HG03108 (cell line): ENCODE results near the gene ZNF789.
"Not testable (repeated sequence)": the region's sequence is repeated elsewhere in the genome, so short reads cannot be mapped to it uniquely, and the experiment has no call there.

ENCODE experiments used
- ATAC-seq: cut with Tn5 transposase; IDR thresholded peaks from one replicate; pipeline ENCODE4 v1.9.1; 2021; ENCODE audit warnings: moderate library complexity; ENCODE audit not compliant: unreplicated experiment

The ZNF789 gene

DNA sequence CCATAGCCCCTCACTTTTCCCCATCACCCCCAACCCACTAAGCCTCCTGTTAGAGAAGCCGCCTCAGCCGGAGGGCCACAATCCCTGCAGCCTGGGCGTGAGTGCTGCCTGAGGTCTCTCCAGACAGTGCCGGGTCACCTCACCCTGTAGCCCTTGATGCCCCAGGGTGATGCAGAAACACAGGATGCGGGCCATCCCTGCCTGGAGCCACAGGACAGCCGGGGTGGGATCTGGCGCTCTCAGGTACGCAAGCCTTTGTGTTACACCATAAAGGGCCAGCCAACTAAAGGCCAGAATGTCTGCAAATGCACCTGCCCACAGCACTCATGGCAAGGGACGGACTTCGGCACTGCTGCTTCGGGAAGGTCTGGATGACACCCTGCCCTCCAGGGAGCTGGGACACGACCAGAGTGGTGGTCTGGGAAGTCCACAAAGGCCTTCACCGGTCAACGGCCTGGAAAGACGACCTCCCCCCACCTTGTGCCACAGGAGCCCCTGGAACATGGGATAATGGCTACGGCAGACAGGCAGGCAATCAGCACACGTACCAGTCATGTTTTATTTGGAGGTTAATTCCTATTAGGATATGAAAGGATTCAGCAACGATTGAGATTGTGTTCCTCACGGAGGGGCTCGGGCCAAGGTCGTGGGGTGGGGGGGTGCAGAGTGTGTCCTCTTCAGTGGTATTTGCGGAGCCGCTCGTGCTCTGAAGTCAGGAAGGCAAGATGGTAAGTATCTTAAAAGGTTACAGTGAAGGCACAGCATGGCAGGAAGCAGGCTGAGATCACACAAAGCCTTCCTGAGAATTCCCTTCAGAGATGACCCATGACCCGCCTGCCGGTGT is 14.8 kb upstream of the ZNF789 start:
- ATAC-seq = no peak

DNA sequence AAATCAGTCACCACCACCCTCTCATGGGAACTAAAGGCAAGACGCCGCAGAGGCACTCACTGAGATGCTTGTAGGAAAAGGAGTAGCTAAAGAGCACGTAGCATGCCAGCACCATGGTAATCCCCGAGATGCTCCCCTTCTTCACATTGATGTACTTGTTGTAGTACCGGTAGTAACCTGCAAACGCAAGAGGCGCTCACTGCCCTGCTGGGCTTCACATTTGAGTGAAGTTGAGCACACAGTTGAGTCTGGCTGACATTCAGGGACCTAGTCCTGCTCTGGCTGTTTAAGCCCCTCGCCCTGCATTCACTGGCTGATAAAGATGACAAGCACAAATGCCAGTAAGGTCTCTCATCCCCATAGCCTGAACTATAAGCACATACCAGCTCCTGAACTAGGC is 13.6 kb upstream of the ZNF789 start:
- no peak for ATAC-seq

DNA sequence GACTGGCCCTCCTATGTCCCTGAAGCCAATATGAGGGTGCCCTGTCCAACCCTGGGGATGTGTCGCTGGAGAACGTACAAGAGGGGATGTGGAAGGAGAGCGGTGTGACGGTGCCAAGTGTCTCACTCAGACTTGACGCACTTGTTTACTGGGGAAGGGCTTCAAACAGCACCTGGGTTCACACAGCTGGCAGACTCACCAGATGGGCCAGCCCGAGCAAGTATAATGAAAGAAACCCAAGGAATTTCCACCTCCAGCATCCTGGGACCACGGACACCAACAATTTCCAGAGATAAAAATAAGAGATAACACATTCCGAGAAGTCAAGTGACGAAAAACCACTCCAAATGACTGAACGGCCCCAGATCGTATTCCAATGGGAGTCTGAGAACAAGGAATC is 12.0 kb upstream of the ZNF789 start:
- ATAC-seq = no peak

DNA sequence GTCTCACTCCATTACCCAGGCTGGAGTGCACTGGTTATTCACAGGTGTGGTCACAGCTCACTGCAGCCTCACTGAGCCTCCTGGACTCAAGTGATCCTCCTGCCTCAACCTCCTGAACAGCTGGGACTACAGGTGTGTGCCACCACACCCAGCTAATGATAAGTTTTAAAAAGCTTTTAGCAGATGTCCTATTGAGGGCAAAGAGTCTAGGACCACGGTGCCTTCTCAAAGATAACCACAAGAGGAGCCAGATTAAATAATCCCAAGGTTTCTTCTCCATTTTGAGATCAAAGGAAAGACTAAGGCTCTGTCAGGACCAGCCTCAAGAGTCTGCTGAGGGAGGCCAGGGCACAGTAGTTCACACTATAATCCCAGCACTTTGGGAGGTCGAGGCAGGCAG is 11.5 kb upstream of the ZNF789 start:
- no peak for ATAC-seq

DNA sequence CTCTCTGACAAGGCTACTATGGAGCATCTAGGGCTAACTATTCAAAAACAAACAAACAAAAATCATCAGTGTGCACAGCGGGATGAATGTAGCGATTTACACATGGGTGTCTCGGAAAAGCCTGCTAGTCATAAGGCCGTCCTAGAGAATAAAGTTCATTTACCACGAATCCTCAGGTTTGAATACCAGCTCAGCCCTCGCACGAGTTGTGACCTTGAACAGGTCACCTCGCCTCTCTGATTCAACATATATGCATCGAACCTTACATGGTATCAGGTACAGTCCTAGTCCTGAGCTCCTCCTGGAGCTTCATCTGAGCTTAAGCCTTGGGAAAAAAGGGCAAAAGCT is 7.3 kb upstream of the ZNF789 start:
- ATAC-seq = peak; percentile 9

DNA sequence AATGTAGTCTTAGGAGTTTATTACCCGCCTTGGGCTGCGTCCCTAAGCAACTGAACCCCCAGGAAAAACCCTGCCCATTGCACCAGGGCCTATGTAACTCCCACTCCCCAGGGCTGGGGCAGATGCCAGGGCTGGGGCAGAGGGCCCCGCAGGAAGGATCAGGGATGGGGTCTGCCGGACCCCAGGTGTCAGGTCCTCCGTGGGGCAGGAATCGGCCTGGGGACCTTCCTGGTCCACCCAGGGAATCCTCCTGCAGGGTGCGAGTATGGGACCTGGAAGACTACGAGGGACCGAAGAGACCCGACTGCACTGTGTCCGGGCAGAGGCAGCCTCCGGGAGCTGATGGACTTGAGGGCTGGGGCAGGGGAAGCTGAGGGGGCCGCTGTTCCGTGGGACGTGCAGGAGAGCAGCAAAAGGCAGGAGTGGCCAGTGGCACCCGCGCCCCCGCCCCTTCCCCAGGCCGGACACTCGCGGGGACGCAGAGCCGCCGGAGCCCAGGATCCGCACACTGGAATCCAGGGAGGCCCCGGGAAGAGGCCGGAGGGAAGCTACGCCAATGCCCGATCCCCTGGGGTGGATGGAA is 4.3 kb upstream of the ZNF789 start:
- ATAC-seq = no peak

DNA sequence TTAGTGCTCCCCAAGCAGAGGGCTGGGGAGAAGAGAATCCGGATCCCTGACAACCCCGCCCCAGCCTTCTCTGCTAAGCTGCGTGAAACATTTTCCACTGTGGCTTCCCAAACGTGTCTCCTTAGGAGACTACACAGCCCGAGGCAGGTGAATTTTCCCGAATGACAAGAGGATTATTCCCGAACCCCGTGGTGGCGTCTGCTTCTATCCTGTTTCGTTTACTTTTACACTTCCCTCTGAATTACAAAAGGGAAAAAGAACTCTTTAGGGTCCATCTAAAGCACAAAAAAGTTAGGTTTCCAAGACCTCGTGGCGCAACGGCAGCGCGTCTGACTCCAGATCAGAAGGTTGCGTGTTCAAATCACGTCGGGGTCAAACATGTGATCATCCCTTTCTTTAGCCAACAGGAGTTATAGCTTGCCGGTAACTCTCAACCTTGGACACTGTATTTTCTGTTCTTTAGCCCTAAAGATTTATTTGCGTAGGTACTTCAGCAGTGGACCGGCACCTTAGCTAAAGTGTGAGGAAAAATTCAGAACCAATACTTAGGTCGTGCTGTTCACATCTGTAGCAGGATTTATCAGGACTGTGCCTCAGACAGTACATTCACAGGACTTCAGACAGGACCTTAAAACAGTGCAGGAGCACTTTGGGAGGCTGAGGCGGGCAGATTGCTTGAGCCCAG is 3.2 kb upstream of the ZNF789 start:
- no peak for ATAC-seq

DNA sequence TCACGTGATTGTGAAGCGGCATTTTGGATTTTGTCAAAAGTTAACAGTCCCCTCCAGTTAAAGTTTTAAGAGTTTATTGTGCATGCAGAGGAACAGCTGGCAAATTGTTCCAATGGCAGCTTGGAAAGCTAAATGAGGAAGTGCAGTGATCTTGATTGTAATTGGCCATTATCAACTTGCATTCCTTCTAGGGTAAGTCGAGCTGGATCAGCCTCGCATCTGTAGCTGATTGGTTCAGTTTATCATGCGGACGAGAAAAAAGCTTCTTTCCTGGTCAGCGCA is 566 bp downstream of the ZNF789 start:
- no peak for ATAC-seq

DNA sequence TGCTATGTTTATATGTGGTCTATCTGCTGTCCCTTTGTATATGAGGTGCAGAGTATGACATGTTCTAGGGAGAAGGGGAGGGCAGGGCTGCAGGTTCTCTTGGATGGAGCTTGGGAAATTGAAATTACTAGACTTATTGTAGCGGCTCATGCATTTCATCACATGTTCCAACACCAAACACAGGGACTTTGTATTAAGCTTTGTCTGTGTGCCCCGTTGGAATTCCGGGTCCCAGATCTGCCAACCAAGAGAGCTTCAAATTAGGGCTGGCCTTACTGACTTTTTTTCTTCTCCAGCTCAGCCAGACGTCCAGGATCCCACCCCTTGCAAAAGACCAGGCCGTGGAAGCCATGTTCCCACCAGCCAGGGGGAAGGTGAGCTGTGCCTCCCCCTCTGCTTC is 3.4 kb downstream of the ZNF789 start:
- ATAC-seq = no peak

DNA sequence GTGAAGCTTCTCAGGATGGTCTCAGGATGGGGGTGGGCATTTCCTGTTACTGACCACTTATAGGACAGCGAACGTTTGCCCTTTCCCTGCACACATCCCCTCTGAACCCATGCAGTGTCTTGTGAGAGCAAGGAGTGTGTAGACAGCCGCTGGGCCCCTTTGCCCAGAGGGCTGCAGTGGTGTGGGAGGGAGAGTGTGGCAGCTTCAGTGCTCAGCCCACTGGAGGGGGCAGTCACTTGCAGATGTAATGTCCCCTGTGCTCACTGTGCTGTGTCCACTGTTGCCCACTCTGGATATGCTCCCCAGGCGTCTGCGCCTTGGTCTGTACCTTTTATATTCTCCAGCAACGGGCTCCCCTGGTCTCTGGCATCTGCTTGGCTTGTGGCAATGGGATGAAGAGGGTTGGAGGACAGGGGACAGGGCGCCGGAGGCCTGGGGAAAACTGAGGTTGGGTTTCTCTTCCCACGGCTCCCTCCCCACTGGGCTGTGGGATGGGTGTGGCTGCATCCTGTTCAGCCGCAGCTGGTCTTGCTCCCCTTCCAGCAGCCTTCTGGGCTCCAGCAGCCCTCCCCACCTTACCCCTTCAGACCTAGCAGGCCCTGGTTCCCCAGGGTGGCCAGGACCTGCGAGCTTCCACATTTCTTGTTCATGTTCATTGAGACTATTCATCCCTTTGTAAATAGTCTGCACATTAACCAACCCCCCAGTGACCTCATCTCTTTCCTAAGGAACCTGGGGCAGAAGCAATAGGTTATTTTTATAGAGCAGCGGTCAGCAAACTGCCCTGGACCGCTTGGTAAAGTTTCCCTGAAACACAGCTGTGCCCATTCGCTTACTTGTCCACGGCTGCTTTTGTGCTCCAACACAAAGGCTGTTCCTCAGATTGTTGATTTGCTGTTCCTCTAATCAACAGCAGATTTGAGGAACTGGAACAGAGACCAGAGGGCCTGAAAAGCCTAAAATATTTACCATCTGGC is 6.1 kb downstream of the ZNF789 start:
- no peak for ATAC-seq

DNA sequence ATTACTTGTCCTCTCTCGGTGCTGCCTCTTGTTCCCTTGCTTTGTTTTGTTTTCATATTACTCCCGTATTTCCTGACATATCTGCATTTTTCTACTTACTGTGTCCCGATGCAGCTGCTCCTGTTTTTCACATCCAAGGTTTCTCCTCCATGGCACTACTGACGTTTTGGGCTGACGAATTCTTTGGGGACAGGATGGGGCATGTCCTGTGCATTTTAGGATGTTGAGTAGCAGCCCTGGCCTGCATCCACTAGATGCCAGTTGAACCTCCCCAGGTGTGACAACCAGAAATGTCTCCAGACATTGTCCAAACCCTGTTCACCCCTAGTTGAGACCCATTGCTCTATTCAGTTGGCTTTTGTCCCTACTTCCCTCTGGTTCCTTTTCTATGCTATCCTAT is 12.4 kb downstream of the ZNF789 start:
- ATAC-seq = no peak

DNA sequence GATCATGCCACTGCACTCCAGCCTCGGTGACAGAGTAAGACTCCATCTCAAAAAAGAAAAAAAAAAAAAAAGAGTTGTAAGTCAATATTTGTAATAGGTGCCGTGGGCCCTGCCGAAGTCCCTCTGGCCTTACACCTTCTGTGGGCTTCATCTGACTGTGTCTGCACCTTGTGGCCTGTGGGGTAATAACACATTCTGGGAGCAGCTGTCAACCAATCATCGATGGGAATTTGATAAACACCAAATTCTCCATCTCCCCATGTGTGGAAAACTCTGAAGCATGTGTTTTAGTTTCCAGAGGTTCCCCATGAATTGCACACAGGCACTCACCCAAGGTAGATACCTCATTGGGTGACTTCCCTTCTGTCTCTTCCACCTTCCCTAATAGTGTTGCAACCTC is 16.5 kb downstream of the ZNF789 start:
- ATAC-seq = no peak

DNA sequence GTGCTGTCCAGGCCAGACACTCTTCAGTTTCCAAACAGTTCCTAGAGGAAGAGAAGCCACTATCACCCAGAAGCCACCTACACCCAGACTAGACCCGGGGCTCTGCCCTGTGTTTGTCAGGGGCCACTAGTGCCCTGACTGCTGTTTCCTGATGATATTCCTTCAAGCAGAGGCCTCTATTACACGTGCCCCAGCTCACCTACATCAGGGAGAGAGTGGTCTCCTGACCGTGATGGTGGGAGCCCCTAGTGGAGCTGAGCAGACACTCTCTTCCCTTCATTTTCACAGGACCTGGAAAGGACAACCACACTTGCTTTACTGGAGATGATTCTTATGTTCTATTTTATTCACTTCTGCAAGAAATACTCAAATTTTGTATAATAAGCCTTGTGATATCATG is 18.2 kb downstream of the ZNF789 start:
- ATAC-seq = no peak

DNA sequence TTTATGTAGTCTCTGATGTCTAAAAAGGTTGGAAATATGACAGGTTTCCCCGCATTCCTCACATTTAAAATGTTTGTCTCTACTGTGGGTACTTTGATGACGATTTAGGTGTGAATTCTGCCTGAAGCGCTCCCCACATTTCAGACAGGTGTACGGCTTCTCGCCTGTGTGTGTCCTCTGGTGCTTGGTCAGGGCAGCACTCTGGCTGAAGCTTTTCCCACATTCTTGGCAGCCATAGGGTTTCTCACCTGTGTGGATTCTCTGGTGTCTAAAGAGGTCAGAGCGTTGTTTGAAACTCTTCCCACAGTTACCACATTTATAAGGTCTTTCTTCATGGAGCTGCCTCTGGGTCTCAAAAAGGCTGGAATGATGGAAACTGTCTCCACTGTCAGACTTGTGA is 21.1 kb downstream of the ZNF789 start:
- no peak for ATAC-seq

DNA sequence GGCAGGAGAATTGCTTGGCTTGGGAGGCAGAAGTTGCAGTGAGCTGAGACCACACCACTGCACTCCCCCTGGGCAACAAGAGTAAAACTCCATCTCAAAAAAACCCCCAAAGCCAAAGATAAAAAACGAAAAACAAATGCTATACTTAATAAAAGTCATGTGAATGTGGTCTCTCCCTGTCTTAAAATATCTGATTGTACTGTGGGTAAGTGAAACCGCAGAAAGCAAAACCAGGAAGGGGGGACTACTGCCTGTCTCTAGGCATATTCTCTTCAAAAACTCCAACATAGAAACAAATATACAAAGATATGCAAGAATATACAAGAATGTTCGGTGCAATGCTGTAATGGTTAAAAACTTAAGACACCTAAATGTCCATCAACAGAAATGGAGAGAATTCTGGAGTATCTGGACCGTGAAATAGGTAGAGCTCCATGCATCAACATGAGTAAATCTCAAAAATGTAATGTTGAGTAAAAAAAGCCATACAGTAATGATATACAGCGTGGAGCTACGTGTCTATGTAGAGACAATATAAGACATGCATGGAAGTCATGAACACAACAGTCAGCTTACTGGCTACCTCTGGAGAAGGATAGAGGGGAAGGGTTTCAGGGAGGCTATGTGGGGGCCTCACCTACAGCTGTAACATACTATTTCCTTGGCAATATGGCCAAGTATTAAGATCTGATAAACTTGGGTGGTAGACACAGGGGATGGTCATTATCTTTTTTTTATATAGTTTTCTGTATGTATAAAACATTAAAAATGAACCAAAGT is 25.3 kb downstream of the ZNF789 start:
- no peak for ATAC-seq

DNA sequence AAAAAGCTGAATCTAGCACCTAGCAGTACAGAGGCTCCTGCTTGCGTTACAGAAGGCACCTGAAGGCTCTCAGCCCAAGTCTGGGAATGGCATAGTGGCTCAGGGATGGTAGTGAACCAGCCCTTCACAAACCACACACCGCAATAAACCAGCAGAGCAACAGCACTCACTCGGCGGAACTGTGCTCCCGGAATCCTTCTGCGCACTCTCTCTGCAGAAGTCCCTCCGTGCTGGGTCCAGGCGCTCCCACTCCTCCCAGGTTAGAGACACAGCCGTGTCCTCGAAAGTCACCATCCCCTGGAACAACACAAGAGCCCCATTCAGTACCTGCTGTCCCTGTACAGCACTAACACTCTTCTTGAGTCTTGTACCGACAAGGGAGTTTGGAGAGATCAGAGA is 25.9 kb downstream of the ZNF789 start:
- ATAC-seq = no peak

DNA sequence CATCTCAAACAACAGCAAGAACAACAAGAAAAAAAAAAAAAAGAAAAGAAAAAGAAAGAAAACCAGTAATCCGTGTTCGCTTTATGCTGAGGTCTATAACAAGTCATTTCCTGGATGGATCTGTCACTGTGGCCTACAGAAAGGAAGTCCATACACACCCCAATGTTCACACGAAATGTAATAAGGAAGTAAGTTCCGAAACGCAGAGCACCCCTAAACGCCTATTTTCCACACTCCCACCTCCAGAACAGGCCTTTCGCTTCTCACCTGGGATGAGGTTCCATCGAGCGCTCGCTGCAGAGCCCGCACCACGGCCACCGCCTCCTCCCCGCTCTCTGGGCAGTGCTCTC is 26.7 kb downstream of the ZNF789 start:
- peak; percentile 11 for ATAC-seq

DNA sequence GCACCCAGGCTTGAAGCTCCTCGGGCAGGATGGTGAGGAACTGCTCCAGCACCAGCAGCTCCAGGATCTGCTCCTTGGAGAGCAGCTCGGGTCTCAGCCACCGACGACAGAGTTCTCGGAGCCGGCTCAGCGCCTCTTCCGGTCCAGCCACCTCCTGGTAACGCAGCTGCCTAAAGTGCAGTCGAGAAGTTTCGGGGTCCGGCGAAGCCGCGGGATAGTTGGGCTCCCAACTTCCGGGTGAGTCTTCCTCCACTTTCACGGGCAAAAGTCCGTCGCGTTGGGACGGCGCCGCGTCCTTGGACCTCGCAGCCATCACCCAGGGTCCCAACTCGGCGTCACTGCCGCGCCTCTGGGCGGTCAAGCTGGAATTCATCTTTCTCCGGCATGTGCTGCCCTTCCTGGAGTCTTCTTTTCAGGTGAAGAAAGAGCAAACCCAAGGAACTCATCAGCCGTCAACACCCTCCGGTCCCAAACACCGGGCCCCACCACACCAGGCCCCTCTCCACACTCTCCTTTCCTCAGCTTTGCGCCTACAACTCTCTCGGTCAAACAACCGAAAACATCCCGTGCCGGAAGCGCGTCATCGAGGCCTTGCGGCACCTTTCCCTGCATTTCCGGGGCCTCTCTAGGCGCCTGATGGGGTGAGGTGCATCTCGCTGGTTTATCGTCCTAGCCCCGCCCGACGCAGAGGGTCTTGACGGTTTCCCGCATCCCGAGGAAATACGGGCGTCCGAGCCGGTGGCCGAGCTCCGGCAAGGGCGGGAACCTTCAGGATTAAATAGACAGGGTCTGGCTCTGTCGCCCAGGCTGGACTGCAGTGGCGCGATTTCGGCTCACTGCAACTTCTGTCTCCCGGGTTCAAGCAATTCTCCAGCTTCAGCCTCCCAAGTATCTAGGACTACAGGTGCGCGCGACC is 27.3 kb downstream of the ZNF789 start, which contains the start of gene ZNF394:
ZNF394 (minus strand) TSS at position 561 of the 916 bp plus-strand sequence; CDS start at position 373, 188 bp downstream.
- ATAC-seq = peak; percentile 39

DNA sequence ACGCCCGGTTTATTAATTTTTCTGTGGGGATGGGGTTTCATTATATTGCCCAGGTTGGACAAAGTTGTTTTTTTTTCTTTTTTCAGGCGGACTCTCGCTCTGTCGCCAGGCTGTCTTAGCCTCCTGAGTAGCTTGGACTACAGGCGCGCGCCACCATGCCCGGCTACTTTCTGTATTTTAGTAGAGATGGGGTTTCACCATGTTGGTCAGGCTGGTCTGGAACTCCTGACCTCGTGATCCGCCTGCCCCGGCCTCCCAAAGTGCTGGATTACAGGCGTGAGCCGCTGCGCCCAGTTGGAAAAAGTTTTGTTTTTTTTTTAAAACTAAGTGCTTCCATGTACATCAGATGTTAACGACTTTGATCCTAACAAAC is 27.9 kb downstream of the ZNF789 start:
- no peak for ATAC-seq

DNA sequence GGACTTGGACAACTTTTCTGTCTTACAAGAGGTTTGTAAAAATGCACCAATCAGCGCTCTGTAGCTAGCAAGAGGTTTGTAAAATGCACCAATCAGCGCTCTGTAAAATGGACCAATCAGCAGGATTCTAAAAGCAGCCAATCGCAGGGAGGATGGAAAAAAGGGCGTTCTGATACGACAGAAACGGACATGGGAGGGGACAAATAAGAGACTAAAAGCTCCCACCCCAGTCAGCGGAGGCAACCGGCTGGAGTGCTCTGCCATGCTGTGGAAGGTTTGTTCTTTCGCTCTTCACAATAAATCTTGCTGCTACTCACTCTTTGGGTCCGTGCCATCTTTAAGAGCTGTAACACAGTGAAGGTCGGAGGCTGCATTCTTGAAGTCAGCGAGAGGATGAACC is 28.5 kb downstream of the ZNF789 start:
- ATAC-seq = not testable (repeated sequence)
